ENCODE data around the gene ABCC3.

Gene ABCC3

DNA sequence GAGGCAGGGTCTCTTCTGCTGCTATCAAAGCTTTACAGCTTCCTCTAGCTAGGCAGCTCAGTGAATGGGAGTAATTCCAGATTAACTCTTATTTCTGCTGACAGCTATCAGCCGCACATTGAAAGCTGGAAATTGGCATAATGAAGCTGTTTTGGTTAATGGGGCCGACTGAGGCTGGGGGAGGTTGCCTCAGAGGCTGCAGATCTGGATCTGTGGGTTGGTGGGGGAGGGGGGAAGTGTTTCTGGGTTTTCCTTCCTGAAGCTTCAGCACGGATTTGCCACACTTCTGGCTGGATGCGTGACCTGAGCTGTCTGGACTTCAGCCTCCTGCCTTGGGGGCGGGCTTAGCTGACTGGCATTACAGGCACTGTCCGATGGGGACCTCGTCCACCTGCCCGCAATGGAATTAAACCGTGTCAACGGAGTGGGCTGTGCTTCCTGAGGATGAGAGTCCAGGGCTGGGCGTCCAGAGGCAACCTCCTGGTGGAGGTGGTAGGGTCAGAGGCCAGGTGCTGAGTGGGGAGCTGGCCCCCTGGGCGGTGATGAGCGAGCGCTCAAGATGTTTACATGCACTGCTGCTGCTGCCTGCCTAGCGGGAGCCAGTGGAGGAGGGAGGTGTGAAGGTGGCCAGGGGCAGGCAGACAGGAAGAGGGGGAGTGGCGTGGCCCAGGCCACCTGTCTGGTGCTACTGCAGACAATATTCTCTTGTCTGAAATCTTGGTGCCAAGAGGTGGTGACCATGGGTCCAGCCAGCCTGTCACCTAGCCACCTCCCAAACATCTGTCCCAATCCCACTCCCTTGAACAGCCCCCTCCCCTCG, 6.7 kb upstream of the ABCC3 start:
- no peak for DNase-seq

DNA sequence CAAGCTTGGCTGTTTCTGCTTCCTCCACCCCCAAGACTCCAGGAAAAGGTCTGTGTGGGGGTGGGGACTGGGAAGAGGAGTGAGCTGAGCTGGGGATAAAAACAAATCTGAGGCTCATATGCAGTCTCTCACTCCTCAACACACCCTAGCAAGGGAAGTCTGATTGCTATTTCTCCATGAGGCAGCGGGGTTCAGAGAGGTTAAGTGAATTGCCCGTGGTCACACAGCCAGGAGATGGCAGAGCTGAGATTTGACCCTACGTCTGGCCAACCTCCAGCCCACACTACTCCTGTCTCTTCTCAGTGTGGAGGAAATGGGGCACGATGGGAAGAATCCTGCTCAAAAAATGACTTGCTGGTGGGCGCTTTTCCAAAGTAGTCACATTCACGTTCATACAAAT, 4.8 kb upstream of the ABCC3 start:
- no peak for DNase-seq

DNA sequence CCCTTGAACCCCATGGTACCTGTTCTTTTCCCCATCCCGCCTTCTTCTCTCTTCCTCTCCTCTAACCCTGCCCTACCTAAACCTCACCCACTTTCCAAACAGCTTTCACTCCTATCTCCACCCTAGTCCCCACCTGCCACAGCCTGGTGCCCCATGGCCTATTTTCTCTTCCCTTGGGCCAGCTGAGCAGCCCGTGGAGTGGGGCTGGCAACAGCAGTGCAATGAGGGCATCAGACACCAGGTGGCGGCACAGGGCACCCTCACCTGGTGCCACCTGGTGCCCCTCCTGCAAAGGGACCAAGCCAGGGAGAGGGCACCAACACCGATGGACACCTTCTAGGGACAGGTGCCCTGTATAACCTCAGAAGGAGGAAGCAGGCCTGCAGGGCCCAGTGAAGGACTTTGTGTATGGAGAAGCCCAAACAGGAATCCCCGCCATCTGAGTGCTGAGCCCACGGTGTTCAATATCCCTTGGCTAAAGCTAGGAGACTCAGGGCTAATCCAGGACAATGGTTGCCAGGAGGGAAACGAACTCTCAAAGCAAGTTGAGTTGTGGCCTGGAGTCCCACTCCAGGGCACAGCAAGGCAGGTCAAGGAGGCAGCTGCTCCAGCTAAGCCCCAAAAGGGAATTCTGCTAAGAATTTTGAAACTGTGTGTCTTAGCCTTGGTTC, 4.0 kb upstream of the ABCC3 start:
- no peak for DNase-seq

DNA sequence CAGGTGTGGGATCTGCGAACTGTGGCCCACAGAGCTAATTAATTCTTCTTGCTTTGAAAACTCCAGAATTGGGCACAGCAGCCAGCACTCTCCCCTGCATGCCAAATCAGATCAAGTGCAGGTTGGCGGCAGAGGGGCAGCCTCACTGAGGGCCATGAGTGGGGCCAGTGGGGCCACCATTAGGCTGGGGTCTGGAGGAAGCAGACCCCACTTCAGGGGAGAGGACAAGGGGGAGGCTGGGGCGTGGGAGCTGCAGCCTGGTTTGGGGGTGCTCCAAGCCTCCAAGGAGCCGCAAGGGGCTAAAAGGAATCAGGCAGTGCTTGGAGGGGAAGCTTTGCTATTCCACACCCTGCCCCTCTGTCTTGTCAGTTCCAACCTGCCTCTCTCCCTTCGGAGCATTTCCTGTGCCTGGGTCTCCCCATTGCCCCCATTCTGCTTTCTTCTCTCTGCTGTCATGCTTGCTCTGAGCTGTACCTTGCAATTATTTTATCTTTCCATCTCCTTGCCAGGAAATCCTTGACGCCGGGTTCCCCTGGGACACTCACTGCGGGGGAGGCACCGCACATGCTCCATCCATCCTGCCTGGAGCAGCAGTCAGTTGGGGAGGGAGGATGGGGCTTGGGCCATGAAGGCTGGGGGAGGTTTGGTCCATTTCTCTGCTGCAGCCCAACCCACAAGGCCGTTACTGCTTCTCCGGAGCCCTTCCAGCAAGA, 3.3 kb upstream of the ABCC3 start:
- DNase-seq, result no peak

DNA sequence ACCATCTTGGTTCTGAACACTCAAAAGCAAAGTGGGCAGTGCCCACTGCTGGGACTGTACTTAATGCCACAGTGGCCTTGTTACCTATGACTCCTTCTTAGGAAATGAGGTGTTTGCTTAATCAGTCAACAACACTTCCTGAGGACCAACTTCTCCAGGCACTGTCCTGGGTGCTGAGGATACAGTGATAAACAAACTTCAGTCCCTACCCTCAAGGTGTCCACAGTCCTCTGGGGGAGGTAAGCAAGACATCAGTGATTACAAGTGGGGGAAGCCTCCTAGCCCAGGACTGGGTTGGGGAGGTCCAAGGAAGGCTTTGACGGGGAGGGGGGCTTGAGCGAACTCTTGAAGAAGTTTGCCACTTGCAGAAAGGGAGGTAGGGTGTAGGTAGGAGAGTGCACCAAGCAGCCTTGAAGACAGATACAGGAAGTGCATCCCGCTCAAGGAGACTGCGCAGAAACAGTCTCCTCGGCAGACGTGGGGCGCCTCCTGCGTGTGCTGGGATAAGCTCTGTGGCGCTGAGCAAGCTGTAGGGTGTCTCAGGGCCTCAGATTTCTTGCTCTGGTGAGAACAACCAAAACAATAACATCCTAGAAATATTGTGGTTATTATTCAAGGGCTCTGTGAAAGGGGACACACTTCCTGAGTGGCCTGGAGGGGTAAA, 2.6 kb upstream of the ABCC3 start:
- no peak for DNase-seq

DNA sequence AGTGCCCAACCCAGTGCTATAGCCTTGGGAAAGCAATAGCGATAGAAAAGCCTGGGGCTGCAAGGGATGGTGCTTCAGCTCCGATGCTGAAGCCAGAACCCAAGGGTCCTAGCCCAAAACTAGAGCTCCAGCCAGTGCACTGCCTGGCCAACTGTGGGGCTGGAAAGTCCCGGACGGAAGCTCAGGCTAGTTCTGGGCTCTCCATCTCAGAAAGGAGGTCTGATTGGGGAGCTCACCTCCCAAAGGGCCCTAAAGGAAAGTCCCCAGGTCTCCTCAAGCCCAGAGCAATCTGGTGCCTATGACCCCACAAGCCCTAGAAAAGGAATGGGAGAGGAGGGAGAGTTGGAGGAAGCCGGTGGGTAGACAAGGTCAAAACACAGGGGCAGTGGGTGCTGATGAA, 2.0 kb upstream of the ABCC3 start:
- DNase-seq, result no peak

DNA sequence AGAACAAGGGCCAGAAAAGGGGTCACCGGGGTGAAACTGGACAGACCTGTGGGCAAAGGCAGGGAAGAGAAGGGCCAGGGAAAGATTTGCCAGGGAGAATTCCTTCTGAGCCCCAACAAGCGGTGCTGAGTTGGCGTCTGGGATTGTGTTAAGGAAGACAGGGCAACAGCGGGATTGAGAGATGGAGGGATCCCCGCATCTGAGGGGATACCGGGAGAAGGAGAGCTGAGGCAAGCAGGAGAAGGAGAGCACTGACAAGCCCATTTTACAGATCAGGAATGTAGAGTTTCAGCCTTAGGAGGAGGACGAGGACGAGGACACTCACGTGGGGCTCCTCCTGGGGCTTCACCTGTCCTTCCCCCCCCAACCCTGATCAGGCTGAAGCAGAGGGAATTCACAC, 998 bp upstream of the ABCC3 start:
- DNase-seq, result no peak

DNA sequence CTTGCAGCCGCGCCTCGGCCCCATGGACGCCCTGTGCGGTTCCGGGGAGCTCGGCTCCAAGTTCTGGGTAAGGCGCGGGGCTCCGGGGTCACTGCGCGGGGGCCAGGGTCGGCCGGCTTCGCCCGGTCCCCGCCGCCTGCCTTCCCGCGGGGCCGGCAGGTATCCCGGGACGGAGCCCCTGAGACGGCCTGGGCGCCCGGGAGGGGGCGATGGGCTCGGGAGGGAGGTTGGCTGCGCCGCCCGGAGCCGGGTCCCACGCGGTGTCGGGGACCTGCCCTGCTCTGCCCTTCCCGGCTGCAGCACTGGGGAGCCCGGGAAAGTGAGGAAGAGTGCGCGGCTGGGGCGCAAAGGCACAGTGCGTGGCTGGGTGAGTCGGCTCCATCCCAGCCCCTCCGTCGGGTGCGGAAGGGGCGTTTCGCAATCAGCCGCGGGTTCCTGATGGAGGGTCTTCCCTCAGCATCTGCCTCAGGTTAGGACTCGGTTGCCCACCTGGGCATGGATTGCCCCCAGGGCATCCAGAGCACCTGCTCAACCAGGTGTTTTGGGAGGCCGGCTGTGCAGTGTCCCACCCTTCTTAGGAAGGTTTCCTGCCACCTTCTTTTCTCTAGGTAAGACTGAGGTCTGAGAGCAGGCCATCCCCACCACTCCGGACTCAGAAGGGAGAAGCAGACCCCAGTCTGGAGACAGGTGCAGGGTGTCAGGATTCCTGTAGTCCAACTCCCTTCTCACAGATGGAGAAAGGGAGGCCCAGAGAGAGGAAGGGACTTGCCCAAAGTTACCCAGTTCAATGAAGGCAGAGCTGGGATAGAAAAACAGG, 442 bp downstream of the ABCC3 start:
- DNase-seq, result no peak

DNA sequence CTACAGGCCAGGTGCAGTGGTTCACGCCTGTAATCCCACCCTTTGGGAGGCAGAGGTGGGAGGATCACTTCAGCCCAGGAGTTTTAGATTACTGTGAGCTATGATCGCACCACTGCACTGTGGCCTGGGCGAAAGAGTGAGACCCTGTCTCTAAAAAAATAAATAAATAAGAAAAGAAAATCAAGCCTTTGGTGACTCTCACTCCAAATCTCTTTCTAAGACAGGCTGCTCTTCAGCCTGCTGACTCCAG, 976 bp downstream of the ABCC3 start:
- no peak for DNase-seq

DNA sequence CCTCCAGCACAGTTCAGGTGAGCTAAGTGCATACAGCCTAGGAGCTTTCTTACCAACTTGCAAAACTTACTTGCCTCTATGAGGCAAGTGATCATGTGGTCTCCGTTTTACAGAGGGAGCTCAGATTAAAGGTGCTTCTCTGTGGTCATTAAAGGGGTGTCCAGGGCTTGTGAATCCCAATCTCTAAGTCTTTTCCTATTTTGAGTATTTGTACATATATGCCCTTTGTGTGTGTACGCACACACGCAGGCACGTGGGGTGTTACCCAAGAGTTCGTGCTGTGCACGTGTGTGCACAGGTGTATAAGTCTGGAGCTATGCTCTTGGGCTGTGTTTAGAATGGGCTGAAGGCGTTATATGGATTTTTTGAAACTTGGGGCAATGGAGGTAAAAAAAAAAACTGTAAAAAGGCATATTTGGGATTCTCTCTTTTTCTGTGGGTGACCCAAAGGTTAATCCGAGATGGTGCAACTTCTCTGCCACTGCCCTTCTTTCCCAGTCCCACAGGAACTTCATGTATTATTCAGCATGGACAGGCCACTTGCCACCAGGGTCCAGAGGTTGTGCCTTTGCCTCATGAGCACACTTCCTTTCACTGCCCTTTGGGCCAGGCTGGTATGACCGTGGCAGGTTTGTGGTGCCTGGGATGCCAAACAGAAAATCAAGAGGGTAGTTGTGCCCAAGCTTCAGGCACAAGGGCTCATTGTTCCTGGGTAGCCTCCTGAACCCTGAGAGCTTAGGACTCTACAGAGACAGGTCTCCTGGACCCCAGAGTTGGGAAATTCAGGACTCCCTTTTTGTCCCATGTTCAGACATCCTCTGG, 1.5 kb downstream of the ABCC3 start:
- no peak for DNase-seq

DNA sequence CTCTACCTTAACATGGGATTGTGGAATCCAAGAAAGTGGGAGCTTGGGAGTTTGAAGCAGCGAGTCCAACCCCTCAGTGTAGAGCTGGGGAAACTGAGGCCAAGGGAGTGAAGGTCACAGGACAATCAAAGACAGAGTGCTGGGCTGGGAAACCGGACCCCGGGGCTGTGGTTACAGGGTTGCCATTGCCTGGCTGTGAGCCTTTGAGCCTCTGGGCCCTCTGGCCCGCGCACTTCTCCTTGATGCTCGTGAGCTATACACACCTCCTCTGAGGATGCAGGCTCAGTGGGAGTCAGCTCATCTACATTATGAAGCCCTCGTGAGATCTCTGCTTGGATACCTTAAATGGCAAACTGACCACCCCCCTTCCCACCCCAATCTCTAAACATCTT, 2.1 kb downstream of the ABCC3 start:
- no peak for DNase-seq

DNA sequence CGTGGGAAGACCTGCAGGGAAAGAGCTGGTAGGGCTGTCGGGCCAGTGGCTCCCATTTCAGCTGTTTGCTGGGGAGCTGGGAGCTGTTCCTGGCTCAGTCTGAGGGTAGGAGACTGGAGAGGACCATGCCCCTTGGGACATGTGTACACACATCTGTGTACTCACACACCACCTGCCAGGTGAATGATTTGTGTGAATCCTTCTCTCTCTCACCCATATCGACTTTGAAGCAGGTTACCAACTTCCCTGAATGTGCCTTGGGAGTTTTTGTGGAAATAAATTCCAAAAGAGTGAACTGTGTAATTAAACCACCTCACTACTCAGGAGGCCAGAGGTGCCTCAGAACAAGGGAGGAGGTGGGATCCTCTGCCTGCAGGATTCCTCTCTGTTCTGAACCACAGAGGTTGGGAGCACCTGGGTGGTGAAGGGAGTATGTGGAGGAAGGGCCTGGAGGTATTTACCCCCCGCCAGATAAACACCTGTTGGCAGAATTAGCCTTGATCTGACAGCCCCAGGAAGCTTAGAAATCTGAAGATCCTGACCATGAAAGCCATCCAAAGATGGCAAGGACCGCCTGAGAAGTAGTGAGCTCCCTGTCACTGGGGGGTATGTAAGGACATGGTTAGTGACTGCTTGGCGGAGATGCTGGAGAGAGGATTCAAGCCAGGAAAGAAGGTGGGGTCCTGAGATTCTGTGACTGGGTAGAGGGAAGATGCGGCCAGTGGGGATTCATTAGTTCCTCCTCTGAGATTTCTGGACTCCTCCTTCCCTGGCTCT, 3.3 kb downstream of the ABCC3 start:
- no peak for DNase-seq

DNA sequence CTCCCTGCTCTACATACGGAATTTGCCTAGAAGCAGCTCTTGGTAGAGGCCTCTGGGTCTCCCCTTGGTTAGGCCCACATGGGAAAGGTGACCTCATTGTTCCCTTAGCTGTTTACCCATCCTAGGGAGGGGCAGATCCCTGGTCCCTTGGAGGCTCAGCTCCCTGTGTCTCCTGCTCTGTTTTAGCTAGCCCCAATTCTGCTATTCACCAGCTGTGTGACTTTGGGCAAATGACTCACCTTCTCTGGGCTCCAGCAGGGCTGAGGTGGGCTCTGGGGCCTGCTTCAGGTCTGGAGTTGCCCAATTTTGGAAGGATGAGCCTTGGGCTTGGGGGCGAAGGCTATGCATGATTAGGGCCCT, 3.9 kb downstream of the ABCC3 start:
- DNase-seq, result no peak

DNA sequence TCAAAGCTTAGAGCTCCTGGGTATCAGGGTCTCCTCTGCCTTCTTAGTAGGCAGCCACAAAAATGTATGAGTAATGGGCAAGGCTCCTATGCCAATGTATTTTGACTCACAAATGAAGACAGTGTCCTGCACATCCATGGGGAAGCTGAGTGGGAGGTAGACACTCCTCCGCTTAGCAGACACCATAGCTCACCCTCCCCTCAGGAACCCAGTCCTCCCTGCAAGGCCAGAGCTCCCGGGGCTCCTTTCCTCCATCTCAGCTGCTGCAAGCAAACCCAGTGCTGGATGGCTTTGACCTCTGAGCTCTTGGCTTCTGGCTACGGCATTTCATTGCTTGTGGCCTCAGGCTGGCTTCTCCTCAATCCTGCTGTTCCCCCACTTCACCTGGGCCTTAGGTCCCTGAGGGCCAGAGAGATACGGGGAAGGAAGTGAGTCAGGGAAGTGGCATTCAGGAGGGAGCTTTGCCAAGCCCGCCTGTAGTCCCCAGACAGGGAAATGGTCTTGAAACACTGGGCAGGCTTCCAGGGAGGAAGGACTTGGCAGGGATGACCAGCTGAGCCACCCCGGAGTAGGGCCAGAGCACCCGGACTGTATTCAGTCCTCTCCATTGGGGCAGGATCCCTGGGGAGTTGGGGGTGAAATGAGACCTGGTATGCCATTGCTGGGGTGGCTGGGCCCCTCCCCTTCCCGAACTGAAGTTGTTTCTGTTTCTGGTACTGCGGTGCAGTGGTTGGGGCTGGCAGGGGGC, 4.5 kb downstream of the ABCC3 start:
- DNase-seq, result peak; percentile 68

DNA sequence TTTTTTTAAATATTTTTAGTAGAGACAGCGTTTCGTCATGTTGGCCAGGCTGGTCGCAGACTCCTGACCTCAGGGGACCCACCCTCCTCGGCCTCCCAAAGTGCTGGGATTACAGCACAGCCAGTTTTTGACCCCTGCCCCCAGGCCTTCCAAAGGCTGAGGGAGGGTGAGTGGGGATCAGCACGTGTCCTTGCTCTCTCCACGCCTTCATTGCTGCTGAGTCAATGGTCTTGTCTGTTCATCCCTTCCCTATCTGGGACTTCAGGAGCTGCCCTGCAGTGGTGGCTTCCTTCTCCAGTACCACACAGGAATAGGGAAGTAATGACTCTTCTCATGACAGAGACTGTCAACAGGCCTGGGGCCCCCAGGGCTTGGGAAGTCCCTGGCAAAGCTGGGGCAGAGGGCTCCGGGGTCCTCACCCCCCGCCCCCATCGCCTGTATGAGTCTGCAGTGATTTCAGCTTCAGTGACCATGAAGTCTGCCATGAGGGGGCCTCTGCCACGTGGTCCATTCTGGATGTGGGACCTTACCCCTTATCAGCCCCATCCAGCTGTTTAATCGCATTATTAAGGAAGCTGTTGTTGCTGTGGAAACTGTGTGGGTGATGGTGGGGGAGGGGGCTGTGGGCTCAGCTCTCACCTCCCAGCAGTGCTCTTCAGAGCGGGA, 6.1 kb downstream of the ABCC3 start:
- DNase-seq, result no peak

DNA sequence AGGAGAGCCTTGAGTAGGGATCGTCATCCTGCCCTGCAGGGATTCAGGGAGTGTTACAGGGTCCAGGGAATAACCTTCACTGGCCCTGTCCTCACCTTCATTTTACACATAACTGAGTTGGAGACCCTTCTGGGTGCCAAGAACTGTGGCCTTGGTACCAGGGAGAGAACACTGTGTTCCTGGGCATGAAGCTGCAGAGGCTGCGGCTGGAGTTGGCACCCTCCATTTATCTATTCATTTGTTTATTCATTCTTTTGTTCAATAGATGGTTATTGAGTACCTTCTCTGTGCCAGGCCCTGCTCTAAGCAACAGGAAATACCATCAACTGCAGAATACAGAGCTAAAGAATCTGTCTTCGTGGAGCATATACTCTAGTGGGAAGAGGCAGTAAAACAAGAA, 6.7 kb downstream of the ABCC3 start:
- DNase-seq, result no peak

DNA sequence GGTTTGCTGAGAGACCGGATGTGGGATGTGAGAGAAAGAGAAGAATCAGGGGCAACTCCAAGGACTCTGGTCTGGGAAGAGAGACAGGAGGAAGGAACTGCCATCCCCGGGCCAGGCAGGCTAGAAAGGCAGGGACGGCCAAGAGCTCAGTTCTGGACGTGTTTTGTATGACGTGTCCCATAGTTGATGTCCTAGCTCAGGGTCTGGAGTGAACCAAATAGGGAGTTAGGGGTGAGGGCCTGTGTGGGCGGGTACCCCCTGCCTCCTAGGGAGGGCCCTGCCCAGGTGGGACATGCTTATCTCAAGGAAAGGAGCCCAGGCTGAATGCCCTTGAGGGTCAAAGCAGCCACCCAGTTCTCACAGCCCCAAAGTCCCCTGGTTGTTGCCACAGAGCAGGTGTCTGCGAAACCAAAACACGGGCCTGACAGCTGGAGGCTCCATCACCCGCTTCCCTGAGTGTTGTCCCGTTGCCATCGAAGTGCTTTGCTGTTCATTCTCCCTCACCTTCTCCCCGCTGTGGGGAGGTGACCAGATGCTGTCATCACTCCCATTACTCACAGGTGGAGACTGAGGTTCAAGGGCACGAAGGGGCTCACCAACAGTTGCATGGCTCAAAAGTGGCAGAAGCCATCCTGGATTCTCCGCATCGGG, 7.5 kb downstream of the ABCC3 start:
- DNase-seq, result no peak

DNA sequence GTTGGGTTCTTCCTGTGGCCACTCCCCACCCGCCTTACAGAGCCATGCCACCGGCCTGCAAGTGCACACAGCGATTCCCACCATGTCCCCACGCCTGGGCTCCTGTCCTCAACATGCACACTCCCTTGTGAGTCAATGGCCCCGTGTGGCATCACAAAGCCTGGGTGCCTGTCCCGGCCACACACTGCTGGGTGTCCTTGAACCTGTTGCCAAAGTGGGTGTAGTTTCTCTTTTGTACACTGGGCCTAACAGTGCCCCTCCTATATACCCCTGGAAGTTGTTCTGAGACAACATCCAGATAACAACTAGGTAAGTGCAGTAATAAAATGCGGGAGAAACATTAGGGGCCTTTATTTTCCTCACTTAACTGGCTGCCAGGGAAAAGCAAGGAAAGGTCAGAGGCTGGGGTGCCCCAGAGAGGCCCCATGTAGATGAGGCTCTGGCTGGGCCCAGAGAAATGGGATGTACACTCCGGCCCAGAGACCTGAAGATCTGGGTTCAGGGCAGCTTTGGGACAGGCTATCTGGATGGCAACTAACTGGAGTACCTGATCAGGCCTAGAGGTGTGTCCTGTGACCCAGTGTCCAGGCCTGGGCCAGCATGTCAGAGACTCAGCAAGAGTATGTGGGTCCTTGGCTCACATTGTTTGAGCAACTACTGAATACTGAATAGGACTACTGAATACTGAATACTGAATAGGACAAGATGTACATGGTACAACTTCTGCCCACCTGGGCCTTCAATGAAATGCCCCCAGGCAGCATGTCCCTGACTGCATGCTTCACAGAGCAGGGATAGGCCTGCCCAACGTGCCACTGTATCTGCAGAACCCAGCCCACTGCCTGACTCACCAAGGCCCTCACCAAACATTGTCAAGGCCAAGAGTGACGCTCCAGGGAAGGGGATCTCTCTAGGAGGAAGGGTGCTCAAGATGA, 8.3 kb downstream of the ABCC3 start:
- DNase-seq, result no peak
